H1 (cell line): ENCODE results near the gene TLCD3A. TPM values are rescaled to one million over a fixed set of nuclear protein-coding genes. Genes with fewer than 3 reads are reported as not detected.

ENCODE experiments used
- CTCF ChIA-PET: fragments of 300-600 bp; sonication (Branson Sonifier 250); formaldehyde crosslinking; loops from one replicate; lab custom pipeline; 2021; ENCODE audit not compliant: partially characterized antibody; lab: Charles Lee
- POLR2A ChIA-PET: fragments of 300-600 bp; sonication (Branson Sonifier 250); formaldehyde crosslinking; loops from one replicate; lab custom pipeline; 2021; ENCODE audit warnings: inconsistent platforms; ENCODE audit not compliant: partially characterized antibody; lab: Charles Lee
- DNase-seq, 2 experiments: peaks; one replicate each; pipeline versions ENCODE4 v3.0.0 to v3.0.0-alpha.2; 2010 to 2022; ENCODE audit warnings: low spot score in 2 of 2, low read depth in 1 of 2, mixed read lengths in 1 of 2
- FAIRE-seq: peaks from 2 replicates; lab custom pipeline; 2011; peaks lifted over from hg19 to GRCh38; lab: Jason Lieb, UNC
- H2AFZ ChIP-seq: 2 replicates; pipeline ENCODE4 v1.8.1; 2012; ENCODE audit warnings: low read length, inconsistent platforms
- H2AK5ac ChIP-seq: 2 replicates; pipeline ENCODE4 v1.6.1; 2013; ENCODE audit warnings: low read depth, low read length
- H2BK120ac ChIP-seq: replicated peaks from 2 replicates; pipeline ENCODE3; 2013; ENCODE audit warnings: low read depth, low read length, inconsistent platforms
- H2BK12ac ChIP-seq: 2 replicates; pipeline ENCODE4 v1.6.1; 2013; ENCODE audit warnings: low read depth, low read length
- H2BK15ac ChIP-seq: 2 replicates; pipeline ENCODE4 v1.6.1; 2013; ENCODE audit warnings: low read length
- H2BK20ac ChIP-seq: 2 replicates; pipeline ENCODE4 v1.6.1; 2013; ENCODE audit warnings: low read length
- H2BK5ac ChIP-seq: 2 replicates; pipeline ENCODE4 v1.6.1; 2013; ENCODE audit warnings: low read depth, low read length
- H3K14ac ChIP-seq: 2 replicates; pipeline ENCODE4 v1.6.1; 2013; ENCODE audit warnings: inconsistent platforms; ENCODE audit not compliant: insufficient read length
- H3K18ac ChIP-seq: 2 replicates; pipeline ENCODE4 v1.6.1; 2013; ENCODE audit warnings: low read length; ENCODE audit errors: extremely low read depth
- H3K23ac ChIP-seq: 2 replicates; pipeline ENCODE4 v1.6.1; 2013; ENCODE audit warnings: inconsistent platforms; ENCODE audit not compliant: insufficient read length
- H3K23me2 ChIP-seq: 2 replicates; pipeline ENCODE4 v1.6.1; 2013; ENCODE audit warnings: low read depth, low read length
- H3K27ac ChIP-seq: 2 replicates; pipeline ENCODE4 v1.6.1; 2011; ENCODE audit warnings: low read depth, low read length, inconsistent platforms
- H3K27me3 ChIP-seq, 4 experiments: replicated peaks in 1 of 4; 1 replicate in 1 of 4; 2 replicates in 3 of 4; pipeline versions ENCODE4 v1.6.1 to v1.8.1; 2011 to 2013; ENCODE audit warnings: low read length in 3 of 4, mild to moderate bottlenecking in 3 of 4, inconsistent platforms in 2 of 4, mixed read lengths in 2 of 4, moderate library complexity in 1 of 4; ENCODE audit not compliant: control insufficient read depth in 3 of 4, insufficient read depth in 3 of 4; ENCODE audit errors: extremely low read depth in 1 of 4
- H3K36me3 ChIP-seq, 4 experiments: 2 replicates each; pipeline versions ENCODE4 v1.6.1 to v1.8.1; 2011 to 2013; ENCODE audit warnings: mild to moderate bottlenecking in 4 of 4, low read length in 3 of 4, moderate library complexity in 2 of 4, control low read depth in 1 of 4, inconsistent platforms in 1 of 4; ENCODE audit not compliant: insufficient read depth in 4 of 4, control insufficient read depth in 2 of 4
- H3K4ac ChIP-seq: replicated peaks from 2 replicates; pipeline ENCODE3; 2013; ENCODE audit warnings: low read length, low read depth, mixed read lengths, inconsistent platforms; ENCODE audit not compliant: insufficient read length
- H3K4me1 ChIP-seq, 4 experiments: replicated peaks in 1 of 4; 1 replicate in 1 of 4; 2 replicates in 3 of 4; pipeline versions ENCODE4 v1.6.1 to v1.8.1; 2011 to 2013; ENCODE audit warnings: low read length in 3 of 4, inconsistent platforms in 2 of 4, mixed read lengths in 1 of 4; ENCODE audit not compliant: insufficient read depth in 4 of 4, control insufficient read depth in 3 of 4
- H3K4me2 ChIP-seq, 2 experiments: 2 replicates each; pipeline versions ENCODE4 v1.6.1 to v1.8.1; 2011 to 2013; ENCODE audit warnings: low read depth in 2 of 2, low read length in 2 of 2, control low read depth in 1 of 2, inconsistent platforms in 1 of 2, mild to moderate bottlenecking in 1 of 2; ENCODE audit not compliant: insufficient read depth in 1 of 2
- H3K4me3 ChIP-seq, 4 experiments: fragments of 200-600, 300-600 bp in 1 of 4; sonication (generic), shearing (Covaris generic), sonication (Bioruptor Twin) in 1 of 4; 2 replicates each; pipeline versions ENCODE4 v1.5.1 to v1.8.1; 2011 to 2016; ENCODE audit warnings: low read length in 4 of 4, low read depth in 3 of 4, control low read depth in 2 of 4, inconsistent platforms in 2 of 4, mild to moderate bottlenecking in 2 of 4, mixed read lengths in 1 of 4, moderate library complexity in 1 of 4; ENCODE audit not compliant: insufficient read depth in 2 of 4; ENCODE audit errors: extremely low read depth in 1 of 4
- H3K56ac ChIP-seq: replicated peaks from 2 replicates; pipeline ENCODE3; 2013; ENCODE audit warnings: low read depth, mild to moderate bottlenecking, mixed read lengths, low read length, inconsistent platforms; ENCODE audit not compliant: insufficient read length
- H3K79me1 ChIP-seq: 2 replicates; pipeline ENCODE4 v1.6.1; 2013; ENCODE audit warnings: low read depth, low read length, control low read depth
- H3K79me2 ChIP-seq, 2 experiments: 2 replicates each; pipeline versions ENCODE4 v1.6.1 to v1.8.1; 2012 to 2013; ENCODE audit warnings: low read length in 2 of 2, mild to moderate bottlenecking in 2 of 2, inconsistent platforms in 1 of 2; ENCODE audit not compliant: insufficient read depth in 2 of 2, control insufficient read depth in 1 of 2
- H3K9ac ChIP-seq, 4 experiments: replicated peaks in 1 of 4; 1 replicate in 1 of 4; 2 replicates in 3 of 4; pipeline versions ENCODE4 v1.6.1 to v1.8.1; 2011 to 2013; ENCODE audit warnings: low read depth in 3 of 4, low read length in 3 of 4, control low read depth in 2 of 4, mild to moderate bottlenecking in 2 of 4, moderate library complexity in 2 of 4, inconsistent platforms in 1 of 4; ENCODE audit errors: extremely low read depth in 1 of 4
- H3K9me3 ChIP-seq, 2 experiments: 2 replicates each; pipeline versions ENCODE4 v1.6.1 to v1.8.1; 2012 to 2013; ENCODE audit warnings: mild to moderate bottlenecking in 2 of 2, moderate library complexity in 2 of 2, control low read depth in 1 of 2, inconsistent platforms in 1 of 2, low read depth in 1 of 2, low read length in 1 of 2, mixed read lengths in 1 of 2; ENCODE audit not compliant: insufficient read depth in 2 of 2
- H4K20me1 ChIP-seq, 2 experiments: replicated peaks in 1 of 2; 2 replicates each; pipeline versions ENCODE3 to v1.8.1; 2011 to 2013; ENCODE audit warnings: inconsistent platforms in 2 of 2, low read length in 2 of 2, mild to moderate bottlenecking in 1 of 2; ENCODE audit not compliant: insufficient read depth in 2 of 2, control insufficient read depth in 1 of 2
- H4K5ac ChIP-seq: 2 replicates; pipeline ENCODE4 v1.6.1; 2013; ENCODE audit warnings: low read length, low read depth, mixed read lengths, inconsistent platforms; ENCODE audit not compliant: insufficient read length
- H4K8ac ChIP-seq: 2 replicates; pipeline ENCODE4 v1.8.0; 2013; ENCODE audit warnings: mild to moderate bottlenecking, moderate library complexity, low read length, inconsistent platforms; ENCODE audit not compliant: insufficient read depth; ENCODE audit errors: extremely low read depth
- H4K91ac ChIP-seq: replicated peaks from 2 replicates; pipeline ENCODE3; 2013; ENCODE audit warnings: low read length, mixed read lengths, inconsistent platforms; ENCODE audit not compliant: insufficient read length
- BACH1 ChIP-seq: IDR thresholded peaks from 2 replicates; pipeline ENCODE4 v1.6.1; 2012; ENCODE audit warnings: low read length, improper control_type of control experiment
- BCL11A ChIP-seq, 2 experiments: IDR thresholded peaks; one replicate each; pipeline ENCODE4 v1.6.1; 2011; ENCODE audit warnings: low read depth in 2 of 2, low read length in 2 of 2, mild to moderate bottlenecking in 2 of 2
- CBX8 ChIP-seq: fragments of 300-800, 300-1000 bp; sonication (generic); IDR thresholded peaks from 2 replicates; pipeline ENCODE4 v1.7.1; 2016; ENCODE audit warnings: low read depth, low read length, borderline replicate concordance
- CHD1 ChIP-seq: IDR thresholded peaks from 2 replicates; pipeline ENCODE4 v1.6.1; 2012; ENCODE audit warnings: low read depth, low read length, improper control_type of control experiment
- E2F6 ChIP-seq: IDR thresholded peaks from 2 replicates; pipeline ENCODE4 v1.6.1; 2012; ENCODE audit warnings: inconsistent platforms
- FOSL1 ChIP-seq: IDR thresholded peaks from 2 replicates; pipeline ENCODE4 v1.6.1; 2011; ENCODE audit warnings: mild to moderate bottlenecking, low read depth, low read length, moderate library complexity; ENCODE audit not compliant: insufficient read depth
- HDAC6 ChIP-seq: IDR thresholded peaks from one replicate; pipeline ENCODE4 v1.7.1; 2012; ENCODE audit warnings: low read depth, mild to moderate bottlenecking, inconsistent platforms, low read length, moderate library complexity
- SAP30 ChIP-seq: fragments of 300-600 bp; sonication (generic); IDR thresholded peaks from 2 replicates; pipeline ENCODE4 v1.7.1; 2012; ENCODE audit warnings: low read length, moderate library complexity, mild to moderate bottlenecking, inconsistent platforms; ENCODE audit not compliant: insufficient read depth, insufficient replicate concordance
- SIRT6 ChIP-seq: IDR thresholded peaks from one replicate; pipeline ENCODE4 v1.7.1; 2012; ENCODE audit warnings: low read length, inconsistent platforms
- SP1 ChIP-seq: IDR thresholded peaks from 2 replicates; pipeline ENCODE4 v1.6.1; 2011; ENCODE audit warnings: low read depth, low read length
- SP2 ChIP-seq: IDR thresholded peaks from 2 replicates; pipeline ENCODE4 v1.6.1; 2012; ENCODE audit warnings: mild to moderate bottlenecking, low read length, inconsistent platforms
- TBP ChIP-seq: IDR thresholded peaks from 2 replicates; pipeline ENCODE4 v1.6.1; 2011; ENCODE audit warnings: low read depth, low read length, improper control_type of control experiment
- WGBS, 2 experiments: shearing (Covaris generic) in 1 of 2; methylation state at CpG; one replicate each; pipeline versions ENCODE4 v1.1.6 to v1.1.7; 2013 to 2015; ENCODE audit warnings: low lambda C conversion rate in 2 of 2, mixed read lengths in 2 of 2, inconsistent platforms in 1 of 2, low coverage in 1 of 2, missing lambda C conversion rate in 1 of 2; ENCODE audit not compliant: insufficient replicate concordance in 2 of 2, insufficient coverage in 1 of 2, insufficient read length in 1 of 2; ENCODE audit errors: extremely low coverage in 1 of 2, missing lambda C conversion rate in 1 of 2; 5-methylcytosine and 5-hydroxymethylcytosine counted together
- polyA plus RNA-seq, 7 experiments: library from polyadenylated mRNA; depleted of rRNA in 3 of 7; stranded (reverse) in 5 of 7; unstranded in 2 of 7; fragments of >200 nt in 5 of 7; fragments of 200-250 nt in 2 of 7; gene quantifications; 1 replicate in 5 of 7; 2 replicates in 1 of 7; 4 replicates in 1 of 7; pipeline versions ENCODE4 v1.2.1 to v1.2.3, GENCODE V29; 2011 to 2013; ENCODE audit warnings: missing spikeins in 2 of 7, mixed read lengths in 2 of 7
- total RNA-seq: library from RNA; stranded (reverse); fragmentation: NEBNext Ultra II Directional; extraction: Animal tissue kit (Norgen Biotek cat#: 25700); gene quantifications from 2 replicates; pipeline ENCODE4 v1.2.1, GENCODE V29; 2021

Gene TLCD3A
- total and polyA plus RNA-seq, 2 of the 8 experiments (the other 6 are each of a cell fraction or from before 2014, with no cell fraction given): 26.1 to 48.8 TPM

GRCh38 chr17:692116-692515 lies 40.3 kb upstream of the TLCD3A start:
- WGBS, 2 experiments: 94 to 100% methylated on average over 2 to 10 of the region's 10 CpGs
- Histone ChIP-seq H3K36me3 (peaks cover 4 to 25% (median 15%) of the 10 kb centered on the region in 4 experiments; a peak in 6 of 8 replicates), H3K23me2 (no peaks in the 10 kb centered on the region), H4K8ac (no peak overlapping the region), H2BK12ac (no peak overlapping the region), H4K91ac (no peak overlapping the region), H3K9ac (no peak overlapping the region), H3K27ac (no peak overlapping the region), H2BK120ac (no peak overlapping the region), H2BK20ac (no peak overlapping the region), H3K14ac (no peak overlapping the region), H2AK5ac (no peak overlapping the region), H3K9me3 (no peaks in the 10 kb centered on the region), H3K23ac (no peak overlapping the region), H3K27me3 (no peaks in the 10 kb centered on the region), H3K18ac (no peak overlapping the region), H3K4ac (no peak overlapping the region), H2AFZ (no peak overlapping the region), H4K20me1 (peaks cover 0 to 2% of the 10 kb centered on the region in 2 experiments), H2BK15ac (no peak overlapping the region), H3K4me2 (no peak overlapping the region), H3K4me3 (no peak overlapping the region), H4K5ac (no peak overlapping the region), H3K56ac (no peak overlapping the region), H2BK5ac (no peak overlapping the region), H3K79me2 (no peaks in the 10 kb centered on the region), H3K4me1 (no peaks in the 10 kb centered on the region), H3K79me1 (no peaks in the 10 kb centered on the region; the same call in 1 of the 2 replicates)
- DNase-seq (no peak), FAIRE-seq (no peak)
- TF ChIP-seq CBX8: no peak
- TF ChIP-seq E2F6: no peak
- TF ChIP-seq HDAC6: no peak
- no peak for TF ChIP-seq CHD1
- no peak for TF ChIP-seq SP1
- no peak for TF ChIP-seq FOSL1
- TF ChIP-seq BACH1: no peak
- TF ChIP-seq SP2: no peak
- TF ChIP-seq TBP: no peak
- no peak for TF ChIP-seq SAP30
- no peak for TF ChIP-seq SIRT6
- TF ChIP-seq BCL11A (IDR thresholded peaks at IDR 0.05; ENCODE audit: low read depth in 2 of 2, low read length in 2 of 2): no peak
- ChIA-PET CTCF (interaction anchor here (1.0 to 3.4 kb wide), 2 partner anchors 8 to 280 kb away, joined by 3 to 10 read pairs; no protein-coding TSS in a partner anchor), POLR2A (no interaction called here)
